ENCODE measurements around the gene LRRC18.

LRRC18 gene

DNA sequence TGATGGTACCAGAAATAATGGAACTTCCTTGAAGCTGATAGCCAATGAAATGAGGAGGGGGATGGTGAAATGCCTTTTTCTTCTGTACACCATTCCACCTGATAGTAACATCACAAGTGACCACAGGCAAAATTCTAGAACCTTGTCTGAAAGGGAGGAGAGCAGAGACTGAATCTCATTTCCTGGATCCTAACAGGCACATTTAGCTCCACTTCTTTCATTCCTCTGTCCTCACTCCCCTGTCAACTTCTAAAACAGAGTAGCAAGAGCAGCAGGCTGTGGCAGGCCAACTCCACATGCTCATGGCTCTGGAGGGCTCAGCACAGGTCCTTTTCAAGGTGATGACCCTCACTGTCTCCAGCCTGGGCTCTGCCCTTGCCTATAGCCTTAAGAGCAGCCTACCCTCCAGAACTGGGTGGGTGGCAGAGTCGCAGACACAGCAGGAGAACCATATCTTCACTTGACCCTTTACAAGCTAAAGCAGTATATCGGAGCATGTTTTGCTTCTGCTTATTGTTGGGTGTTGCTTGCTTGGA lies at the start of gene LRRC18:
TSS of gene LRRC18 (minus strand) at position 51 of the 536 bp plus-strand sequence. CDS start 25,685 bp downstream, outside the sequence.
- no peak for DNase-seq

DNA sequence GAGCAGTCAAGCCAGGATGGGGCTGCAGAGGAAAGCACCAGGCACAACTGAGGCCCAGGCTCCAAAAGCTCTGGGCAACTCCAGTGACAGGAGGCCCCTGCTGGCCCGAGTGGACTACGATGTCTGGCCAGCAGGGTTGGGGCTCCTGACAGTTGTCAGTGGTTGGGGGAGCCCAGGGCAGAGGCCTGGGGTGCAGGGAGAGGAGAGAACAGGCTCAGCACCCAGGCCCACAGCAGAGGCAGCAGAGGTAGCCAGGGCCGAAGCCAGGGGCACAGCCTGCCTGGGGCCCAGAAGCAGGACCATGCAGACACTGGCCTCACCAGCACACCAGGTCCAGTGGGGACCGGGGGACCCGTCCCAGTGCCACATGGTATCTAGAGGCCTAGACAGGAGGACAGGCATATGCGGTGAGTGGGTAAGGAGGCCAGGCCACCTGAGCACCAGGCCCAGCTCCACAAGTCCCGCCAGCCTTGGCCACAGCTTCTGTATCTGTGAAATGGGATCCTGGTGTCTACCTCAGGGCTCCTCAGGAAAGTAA lies 46.0 kb upstream of the LRRC18 start:
- DNase-seq = no peak

DNA sequence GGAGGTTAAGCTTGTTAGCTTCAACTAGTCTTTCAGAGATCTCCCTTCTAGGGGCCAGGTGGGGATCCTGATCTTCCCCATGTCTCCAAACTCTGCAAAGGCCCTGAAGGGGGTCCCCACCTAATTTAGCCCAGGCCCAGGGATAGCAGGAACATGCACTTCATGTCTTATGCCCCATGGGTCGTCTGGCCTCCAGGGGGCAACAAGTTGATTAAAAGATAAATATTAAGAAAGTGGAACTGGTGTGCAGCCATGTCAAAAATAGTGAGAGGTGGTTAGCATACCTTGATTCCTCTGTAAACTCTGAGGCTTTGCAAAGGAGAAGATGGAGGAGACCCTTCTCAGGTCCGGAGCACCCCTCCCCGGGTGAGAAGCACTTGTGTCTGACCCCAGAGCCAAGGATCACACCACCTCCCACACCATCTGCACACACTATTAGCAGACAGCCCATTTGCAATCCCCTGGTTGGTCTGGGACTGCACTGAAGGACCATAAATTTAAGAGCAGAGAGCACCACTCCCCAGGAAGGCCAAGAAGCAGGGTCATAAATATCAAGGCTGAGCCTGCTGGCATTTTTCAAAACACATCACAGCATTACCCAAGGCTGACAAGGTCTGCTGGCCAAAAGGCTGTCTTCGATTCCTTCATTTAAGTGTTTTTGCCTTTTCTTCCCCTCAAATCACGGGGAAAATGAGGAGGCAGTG lies 44.2 kb upstream of the LRRC18 start:
- no peak for DNase-seq

DNA sequence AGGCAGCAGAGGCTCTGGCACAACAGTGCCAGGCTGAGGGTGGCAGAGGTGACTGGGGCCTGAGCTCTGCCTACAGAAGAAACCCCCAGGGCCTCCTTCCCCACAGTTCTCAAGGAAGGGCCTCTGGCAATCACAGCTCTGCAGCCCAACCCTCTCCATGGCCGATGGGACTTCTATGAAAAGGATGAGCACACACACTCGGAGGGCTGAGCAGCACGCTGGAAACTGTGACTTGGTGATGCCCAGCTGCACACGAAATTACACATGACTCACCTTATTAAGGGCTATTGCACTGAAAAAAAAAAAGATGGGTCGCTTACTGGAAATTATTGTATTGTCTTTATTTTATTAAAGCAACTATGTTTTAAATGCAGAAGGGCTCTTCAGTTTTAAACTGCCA lies 42.9 kb upstream of the LRRC18 start:
- no peak for DNase-seq

DNA sequence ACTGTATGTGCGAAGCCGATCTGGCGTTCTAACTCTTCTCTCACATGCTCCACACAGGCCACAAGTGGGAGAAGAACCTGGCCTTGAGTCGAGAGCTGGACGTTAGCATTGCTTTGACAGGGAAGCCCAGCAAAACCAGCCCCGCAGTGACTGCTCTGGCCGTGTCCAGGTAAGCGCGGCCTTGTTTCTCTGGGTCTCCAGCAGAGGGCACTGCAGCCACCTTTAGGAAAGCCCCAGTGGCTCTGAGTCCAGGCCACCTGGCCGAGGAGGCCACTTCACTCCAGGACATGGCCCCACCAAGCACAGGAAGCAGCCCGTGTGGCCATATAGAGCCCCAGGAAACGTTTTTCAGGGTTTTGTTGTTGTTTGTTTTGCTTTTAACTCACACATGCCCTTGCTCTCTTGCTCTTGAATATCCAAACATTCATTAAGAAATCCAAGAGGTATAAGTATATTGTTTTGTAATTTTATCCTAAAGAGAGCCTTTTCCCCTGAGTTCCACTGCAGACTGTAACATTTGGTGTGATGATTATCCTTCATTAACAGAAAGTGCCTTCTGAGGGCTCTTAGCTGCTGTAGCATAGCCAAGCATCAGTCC lies 41.8 kb upstream of the LRRC18 start:
- DNase-seq = peak; percentile 23

DNA sequence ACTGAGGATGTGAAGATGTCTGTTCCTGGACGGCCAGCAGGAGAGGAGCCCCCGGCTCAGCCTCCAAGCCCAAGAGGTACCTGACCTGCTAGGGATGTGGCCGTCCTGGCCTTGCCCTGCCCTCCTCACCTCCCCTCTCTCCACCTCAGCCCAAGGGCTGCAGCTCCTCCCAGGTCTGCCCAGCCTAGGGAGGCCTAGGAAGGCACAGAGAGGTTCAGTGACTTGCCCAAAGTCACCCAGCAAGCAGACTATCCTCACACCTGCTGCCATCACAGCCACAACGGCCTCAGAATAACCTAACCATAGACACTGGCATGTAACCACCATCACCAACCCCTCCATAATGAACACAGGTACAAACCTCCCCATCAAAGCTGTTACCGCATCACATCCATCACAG lies 38.7 kb upstream of the LRRC18 start:
- no peak for DNase-seq

DNA sequence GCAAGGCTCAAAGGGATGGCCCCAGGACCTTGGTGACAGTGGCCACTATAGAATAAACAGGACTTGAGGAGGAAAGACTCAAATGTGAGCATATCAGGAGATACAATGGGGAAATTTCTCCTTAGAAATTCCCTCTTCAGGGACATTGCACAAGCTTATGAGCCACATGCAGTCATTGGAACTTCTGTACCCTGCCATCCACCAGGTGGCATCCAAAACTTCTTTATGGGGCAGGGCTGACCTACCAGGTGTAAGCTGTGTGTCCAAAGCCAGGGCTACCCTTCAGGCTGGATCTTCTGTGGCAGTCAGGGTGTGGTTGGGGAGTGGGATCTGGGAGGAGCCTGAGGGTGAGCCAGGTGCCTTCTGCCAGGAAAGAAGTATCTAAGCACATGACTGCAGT lies 36.6 kb upstream of the LRRC18 start:
- DNase-seq = peak; percentile 6

DNA sequence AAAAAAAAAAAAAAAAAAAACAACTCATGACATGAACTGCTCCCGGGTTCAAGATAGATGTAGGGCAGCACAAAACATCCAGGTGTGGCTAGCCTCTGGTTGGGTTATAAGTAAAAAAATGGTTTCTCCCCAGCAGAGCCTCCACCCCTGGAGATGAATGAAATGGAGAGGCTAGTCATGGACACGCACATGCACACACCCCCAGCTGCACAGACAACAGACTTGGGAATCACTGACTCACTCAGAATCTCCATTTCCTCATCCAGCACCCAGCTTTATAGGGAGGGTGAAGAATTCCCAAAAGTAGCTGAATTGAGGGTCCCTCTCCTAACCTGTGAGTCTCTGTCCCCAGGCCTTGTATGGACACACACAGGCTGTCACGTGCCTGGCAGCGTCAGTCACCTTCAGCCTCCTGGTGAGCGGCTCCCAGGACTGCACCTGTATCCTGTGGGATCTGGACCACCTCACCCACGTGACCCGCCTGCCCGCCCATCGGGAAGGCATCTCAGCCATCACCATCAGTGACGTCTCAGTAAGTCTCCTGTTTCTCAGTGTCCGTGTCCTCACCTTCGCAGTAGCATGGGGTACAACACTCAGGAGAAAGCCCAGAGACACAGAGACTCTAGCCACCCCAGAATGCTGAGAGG lies 35.0 kb upstream of the LRRC18 start:
- DNase-seq = no peak

DNA sequence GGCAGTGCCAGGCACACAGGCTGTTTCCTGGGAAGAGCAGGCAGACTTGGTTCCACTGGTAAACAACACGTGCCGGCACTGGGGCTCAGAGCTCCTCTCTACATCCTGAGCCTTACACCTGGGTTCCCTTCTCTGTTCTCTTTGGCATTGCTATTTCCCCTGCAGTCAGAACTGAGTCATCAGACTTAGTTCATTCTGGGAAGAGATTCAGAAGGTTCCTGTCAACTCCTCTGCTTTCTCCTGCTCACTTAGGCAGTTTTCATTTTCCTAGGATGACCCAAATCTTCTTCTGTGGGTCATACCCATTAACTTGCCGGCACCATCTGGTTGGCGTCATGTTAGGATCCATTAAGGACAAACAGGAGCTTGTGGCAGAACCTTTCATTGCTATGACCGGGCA lies 33.4 kb upstream of the LRRC18 start:
- DNase-seq = no peak

DNA sequence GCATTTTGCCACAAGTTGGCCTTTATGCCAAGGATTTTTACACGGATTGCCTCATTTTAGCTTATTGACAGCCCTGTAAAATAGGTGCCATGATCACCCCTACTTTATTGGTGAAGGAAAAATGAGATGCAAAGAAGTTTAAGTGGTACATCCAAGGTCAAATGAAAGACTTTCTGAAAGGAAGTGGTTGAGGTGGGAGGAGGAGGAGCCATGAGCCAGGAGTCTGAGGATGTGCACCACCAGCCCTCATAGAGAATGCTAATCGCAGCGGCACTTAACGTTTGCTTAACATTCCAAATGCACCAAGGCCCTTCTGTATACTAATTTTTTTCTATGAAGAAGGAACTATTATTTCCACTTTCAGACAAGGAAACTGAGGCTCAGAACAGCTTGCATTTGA lies 31.0 kb upstream of the LRRC18 start:
- no peak for DNase-seq

DNA sequence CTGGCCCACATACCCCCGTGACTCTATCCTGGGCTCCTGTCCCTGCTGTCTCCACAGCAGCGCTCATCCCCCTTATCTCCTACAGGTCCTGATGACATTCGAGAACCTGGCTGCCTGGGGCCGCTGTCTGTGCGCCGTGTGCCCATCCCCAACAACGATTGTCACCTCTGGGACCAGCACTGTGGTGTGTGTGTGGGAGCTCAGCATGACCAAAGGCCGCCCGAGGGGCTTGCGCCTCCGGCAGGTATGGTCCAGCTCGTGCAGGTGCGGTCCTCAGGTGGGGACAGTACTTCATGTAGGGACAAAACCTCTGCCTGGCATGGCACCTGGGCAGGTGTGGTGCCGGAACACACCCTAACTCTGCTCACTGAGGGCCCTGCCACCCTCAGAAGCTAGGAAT lies 30.4 kb upstream of the LRRC18 start:
- DNase-seq = no peak

DNA sequence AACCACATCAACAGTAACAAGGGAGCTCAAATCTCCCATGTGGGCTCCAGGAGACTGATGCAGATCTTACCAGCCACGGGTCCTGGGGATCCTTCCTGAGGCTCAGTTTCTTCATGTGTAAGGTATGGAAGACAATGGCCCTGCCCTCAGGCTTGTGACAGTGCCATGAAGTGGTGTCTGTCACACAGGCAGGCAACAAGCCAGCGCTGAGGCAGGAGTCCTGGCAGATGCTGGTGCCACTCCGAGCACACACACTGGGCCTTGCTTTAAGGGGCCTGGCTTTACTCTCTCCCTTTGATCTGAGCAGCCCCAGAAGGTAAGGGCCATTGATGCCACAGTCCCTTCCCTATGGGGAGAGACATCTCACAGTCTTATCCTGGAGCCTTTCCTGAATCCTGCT lies 28.4 kb upstream of the LRRC18 start:
- no peak for DNase-seq

DNA sequence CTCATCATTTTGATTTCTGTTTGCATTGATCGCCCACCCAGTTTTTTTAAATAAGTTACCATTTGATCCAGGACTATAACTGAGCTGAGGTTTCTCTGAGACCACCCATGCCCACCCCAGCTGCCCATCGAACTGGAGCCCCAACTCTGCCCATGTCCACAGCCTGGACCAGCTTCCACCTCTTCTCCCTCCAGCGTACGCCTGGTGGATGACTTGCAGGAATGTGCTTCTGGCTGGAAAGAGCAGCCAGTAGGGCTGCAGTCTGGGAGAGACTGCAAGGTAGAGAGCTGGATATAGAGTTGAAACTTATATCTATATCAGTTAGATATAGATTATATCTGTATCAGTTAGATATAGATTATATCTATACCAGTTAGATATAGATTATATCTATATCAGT lies 25.8 kb upstream of the LRRC18 start:
- no peak for DNase-seq

DNA sequence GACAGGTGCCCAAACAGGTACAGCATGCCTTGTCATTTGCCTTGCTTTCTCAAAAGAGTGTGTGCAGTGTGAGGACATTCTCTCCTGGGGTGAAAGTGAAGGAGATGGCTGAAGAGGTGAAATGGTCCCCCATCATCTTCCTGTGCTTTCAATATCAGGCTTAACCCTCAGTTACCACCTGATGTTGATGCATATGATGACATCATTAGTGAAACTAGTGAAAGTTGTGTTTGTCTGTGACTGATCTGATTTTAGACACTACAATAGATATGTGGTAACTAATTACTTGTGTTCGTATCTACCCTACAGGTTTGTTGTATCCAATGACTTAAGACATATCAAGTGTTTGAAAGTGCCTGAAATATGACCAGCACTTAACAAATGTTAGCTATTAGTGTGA lies 24.4 kb upstream of the LRRC18 start:
- DNase-seq = no peak

DNA sequence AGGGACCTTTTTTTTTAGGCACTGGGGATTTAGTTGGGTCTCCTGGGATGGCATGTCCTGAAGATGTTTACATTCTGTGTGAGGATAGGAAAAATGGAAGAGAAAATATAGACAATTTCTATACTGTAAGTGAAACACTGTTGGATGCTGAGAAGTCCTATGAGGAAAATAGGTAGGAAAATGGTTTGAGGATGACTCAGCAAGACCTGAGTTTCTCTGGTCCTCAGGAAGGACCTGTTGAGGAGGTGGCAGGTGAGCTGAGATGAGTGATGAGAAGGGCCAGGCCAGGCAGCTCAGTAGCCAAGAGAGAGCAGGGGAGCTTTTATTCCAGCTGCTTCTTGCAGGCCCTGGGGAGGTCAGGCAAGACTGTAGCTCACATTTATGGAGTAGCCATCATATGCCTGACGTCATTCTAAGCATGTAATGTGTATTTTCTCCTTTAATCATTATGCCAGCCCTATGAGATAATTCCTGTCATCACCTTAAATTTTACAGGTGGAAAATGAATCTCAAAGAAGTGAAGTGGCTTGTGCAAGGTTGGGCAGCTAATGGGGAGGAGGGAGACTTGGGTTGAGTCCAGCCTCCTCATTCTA lies 19.1 kb upstream of the LRRC18 start:
- DNase-seq = no peak

DNA sequence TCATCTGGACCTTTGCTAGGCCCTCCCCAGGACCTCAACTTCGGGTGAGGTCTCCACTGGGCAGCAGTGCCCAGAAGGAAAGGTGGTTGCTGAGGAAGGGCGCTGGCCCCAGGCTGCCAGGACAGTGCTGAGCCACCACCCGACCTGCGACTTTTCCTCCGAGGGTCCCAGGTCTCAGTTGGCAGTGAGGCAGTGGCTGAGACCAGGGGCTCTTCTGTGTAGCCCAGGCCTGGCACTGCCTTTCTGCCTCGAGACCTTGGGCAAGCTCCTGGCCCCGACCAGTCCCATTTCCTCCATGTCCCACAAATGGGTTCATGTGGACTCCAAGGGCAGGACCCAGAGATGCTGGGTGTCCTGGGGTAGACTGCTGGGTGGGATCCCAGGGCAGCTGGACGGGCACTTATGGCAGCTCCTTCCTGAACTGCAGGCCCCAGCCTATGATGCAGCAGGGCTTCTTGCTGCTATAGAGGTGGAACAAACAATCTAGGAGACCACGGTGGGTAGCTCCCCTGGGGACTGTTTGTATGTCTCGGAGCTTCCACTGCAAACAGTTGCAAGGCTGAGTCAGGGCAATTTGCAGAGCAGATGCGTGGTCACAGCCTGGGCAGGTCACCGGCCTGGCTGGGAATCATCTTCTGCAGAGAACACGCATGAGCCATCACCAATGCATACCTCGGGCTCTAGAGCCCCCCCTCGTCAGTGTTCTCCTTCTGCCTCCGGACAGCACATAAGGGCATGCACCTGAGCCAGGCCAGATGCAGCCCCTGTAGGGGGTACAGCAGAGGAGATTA lies 17.9 kb upstream of the LRRC18 start:
- DNase-seq = no peak

DNA sequence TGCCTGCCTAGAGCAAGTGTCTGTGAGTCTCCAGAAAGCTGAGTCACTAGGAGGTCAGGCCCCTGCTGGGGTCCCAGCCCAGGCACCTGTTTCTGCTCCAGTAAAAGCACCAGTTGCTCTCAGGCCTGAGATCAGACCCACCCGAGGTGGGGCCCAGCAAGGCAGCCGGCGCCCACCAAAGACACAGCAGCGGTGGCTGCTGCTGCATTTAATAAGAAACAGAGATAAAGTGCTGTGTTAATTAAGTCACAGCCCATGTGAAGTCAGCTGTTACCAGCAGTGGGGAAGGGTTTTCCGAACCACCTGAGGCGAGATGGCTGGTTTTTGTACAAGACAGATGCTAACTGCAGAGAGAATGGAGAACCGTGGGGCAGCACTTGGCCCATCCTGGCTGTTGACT lies 12.1 kb upstream of the LRRC18 start:
- DNase-seq = no peak

DNA sequence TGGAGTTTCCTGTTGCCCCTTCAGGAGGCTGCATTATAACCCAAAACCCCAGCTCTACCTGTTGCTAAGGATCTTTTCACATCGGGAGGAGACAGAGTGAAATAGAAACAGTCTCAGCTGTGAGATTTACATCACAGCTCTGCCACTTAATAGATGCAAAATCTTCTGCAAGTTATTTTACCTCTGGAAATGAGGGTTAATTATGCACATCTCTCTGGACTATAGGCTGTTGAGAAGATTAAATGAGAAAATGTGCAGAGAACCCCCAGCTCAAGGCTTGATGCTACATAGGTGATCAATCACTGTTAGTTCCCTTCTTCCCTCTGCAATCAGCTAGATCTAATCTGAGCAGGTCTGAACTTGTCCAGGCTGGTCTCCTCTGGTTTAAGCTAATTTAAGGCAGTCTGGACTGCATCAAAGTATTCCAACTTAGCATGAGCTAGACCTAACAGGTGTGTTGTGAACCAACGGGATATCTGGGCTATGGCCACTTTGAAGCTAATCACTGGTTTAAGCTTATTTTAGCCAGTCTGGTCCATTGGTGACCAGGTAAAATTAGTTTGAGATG lies 8.9 kb upstream of the LRRC18 start:
- no peak for DNase-seq

DNA sequence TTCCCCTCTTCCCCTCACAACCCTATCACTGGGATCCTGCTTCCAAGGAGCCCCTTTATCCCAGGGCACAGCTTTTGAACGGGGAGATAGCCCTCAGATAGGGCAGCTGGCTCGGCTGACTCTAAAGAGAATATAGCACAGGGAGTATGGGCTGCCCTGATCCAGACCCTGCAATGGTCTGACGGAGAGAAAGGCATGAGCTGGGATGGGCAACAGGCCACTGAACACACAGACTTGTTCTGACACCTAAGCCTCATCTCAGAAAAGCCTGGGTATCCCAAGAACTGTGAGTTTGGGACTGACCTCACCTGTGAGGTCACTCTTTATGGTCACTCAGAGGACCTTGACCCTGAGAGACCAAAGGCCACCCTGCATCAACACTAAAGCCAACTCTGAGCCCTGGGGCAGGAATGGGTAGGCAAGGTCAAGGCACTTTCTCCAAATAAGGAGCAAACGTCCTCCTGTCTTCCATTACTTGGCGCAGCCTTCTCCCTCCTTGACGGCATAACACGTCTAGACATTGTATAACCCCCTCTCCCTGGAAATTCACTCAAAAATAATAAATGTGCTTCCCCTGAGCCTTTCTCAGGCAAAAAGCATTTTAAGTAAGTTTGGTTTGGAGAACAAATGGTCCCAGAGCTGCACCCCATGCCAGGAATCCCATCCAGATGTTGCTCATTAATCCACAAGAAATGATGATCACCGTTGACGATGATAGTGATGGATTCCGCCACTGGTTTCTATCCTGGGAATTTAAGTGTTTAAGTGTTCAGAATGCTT lies 8.2 kb upstream of the LRRC18 start:
- no peak for DNase-seq

DNA sequence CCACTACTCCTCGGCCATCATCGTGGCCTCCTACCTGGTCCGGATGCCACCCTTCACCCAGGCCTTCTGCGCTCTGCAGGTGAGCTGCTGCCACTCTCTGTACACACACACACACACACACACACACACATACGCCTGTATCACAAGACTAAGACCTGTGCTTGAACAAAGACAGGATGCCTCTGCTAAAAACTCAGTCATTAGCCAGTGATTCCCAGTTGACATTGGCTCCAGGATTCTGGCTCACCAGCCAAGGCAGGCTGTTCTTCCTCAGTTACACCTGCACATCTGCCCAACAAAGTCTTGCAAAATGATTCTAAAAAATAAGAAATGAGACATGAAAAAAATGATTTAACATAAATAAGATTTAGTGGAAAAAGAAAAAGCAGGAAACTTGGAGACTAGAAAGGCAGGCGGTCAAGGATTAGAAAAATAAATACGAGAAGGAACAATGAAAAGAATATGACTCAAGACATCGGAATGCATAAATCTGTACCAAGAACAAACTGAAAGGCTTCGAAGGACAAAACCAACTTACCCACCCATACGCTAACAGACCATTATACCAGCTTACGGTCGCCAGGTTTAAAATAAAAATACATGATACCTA lies 7.4 kb upstream of the LRRC18 start:
- no peak for DNase-seq

DNA sequence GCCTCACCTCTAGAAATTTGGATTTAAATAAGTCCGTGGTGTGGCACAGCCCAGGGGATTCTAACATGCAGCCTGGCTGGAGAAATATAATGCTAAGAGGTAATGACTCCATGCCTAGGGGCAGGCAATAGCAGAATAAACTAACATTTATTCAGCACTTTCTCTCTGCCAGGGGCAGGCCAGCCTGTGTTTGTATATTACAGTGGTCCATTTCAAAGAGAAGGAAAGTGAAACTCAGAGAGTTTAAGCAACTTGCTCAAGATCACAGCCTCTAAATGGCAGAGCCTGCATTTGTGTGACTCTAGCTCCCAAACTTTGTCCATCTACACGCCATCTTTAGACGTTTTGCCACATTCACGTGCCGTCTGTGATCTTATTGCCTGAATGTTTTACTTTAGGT lies 6.7 kb upstream of the LRRC18 start:
- no peak for DNase-seq

All from NCI-H345 (cell line).